ENCODE results near the gene CLIC2.

The CLIC2 gene

GRCh38 chrX:155263854-155264628 is 70.4 kb downstream of the CLIC2 start, which contains the start of gene RAB39B:
Gene RAB39B, minus strand, starts transcription at chrX:155264491. Its CDS starts 203 bp downstream, at chrX:155264288.
- DNase-seq (ENCODE audit: low spot score) (peak; percentile 73), FAIRE-seq (no peak)

- FAIRE-seq = no peak
- no peak for DNase-seq (ENCODE audit: low spot score)
Measured at GRCh38 chrX:155262970-155263754, 71.3 kb downstream of the CLIC2 start.

DNA sequence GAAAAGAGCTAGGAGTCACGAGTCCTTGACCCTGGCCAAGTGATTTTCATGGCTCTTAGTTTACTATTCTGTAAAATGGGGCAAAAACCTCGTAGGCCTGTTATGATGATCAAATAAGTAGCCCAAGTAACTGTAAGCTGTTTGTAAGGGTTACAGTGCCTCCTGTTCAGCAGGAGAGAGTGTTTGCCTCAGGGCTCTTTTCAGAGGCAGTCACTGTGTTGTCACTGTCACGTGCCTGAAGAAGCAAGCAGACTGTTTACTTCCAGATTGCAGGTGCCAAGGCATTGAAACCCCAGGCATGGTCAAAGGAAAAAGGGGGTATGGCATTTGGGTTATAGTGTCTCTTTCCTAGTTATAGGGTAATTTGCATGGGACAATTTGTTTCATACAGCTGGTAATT is 74.7 kb downstream of the CLIC2 start:
- FAIRE-seq = no peak

GRCh38 chrX:155251391-155251790 is 83.0 kb downstream of the CLIC2 start:
- DNase-seq (ENCODE audit: low spot score) (no peak), FAIRE-seq (no peak)

More for the DNA sequence above, 74.7 kb downstream of the CLIC2 start:
- DNase-seq (ENCODE audit: low spot score) = no peak

- FAIRE-seq = no peak
- DNase-seq (ENCODE audit: low spot score) = no peak
Measured at GRCh38 chrX:155247497-155247896, 86.9 kb downstream of the CLIC2 start.

DNA sequence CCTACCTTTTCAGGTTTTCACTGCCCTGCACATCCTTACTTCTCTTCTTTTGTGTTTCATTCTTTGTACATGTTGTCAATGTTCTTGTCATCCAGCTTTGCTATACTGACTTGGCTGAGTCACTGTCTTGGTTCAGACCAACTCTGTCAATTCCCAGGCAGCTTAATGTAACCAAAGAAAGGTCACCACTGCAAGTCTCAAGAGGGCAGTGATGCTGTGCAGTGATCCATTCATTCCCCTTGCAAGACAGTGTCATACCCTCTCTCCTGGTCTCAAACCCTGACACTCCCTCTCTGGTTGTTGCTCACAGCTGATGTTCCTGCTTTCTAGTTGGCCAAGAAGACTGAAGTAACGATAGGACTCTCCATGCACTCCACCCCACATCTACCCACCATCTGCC is 87.7 kb downstream of the CLIC2 start:
- no peak for FAIRE-seq
- no peak for DNase-seq (ENCODE audit: low spot score)

DNA sequence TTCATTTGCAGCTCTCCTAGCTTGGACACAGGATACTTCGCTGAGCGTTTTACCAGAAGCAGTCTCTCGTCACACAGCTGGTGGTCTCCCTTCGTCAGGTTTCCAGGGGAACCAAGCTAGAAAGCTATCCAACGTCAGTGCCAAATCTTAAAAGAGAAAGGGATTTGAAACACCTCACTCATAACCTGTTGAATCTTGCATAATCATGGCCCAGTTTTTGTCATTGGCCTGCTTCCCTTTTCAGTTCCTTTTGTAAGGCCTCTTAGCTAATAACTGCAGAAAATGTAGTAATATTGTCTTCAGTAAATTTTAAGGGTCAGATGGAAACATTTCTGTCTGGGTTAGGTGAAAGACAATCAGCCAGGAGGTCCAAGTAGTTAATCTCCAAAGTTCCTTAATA is 92.1 kb downstream of the CLIC2 start:
- DNase-seq (ENCODE audit: low spot score) (no peak), FAIRE-seq (no peak)

DNA sequence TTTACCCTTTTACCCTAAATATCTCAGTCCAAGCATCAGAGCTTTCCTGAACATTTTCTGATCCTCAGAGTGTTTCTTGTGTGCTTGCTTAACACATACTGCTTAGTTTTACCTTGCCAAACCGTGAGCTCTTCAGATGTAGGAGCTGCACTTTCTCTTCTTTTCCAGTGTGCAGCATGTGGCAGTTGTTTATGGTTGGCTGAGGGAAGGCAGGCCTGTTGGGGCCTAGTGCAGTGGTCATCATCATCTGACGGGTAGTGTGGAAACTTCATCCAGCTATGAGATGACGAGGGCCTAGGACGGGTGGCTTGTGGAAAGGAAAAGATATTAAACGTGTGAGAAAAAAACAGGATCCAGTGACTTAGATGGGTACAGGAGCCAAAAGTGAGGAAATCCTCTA is 96.7 kb downstream of the CLIC2 start:
- FAIRE-seq = no peak

DNA sequence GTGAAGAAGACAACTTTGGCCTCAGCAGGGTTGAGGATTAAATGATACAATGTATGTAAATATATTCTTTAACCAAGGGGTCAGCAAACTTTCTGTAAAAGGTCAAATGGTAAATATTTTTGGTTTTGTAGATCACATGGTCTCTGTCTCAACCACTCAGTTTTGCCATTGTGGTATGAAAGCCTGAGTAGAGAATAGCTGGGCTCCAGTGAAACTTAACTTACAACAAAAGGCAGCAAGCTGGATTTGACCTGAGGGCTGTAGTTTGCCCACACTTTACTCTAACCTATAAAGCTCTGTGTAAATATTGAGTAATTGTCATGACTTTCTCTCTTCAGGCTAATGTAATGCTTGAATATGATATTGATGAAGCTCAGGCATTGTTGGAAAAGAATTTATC is 98.5 kb downstream of the CLIC2 start:
- no peak for DNase-seq (ENCODE audit: low spot score)
- no peak for FAIRE-seq

More for the DNA sequence above, 96.7 kb downstream of the CLIC2 start:
- DNase-seq (ENCODE audit: low spot score) = no peak

- no peak for DNase-seq (ENCODE audit: low spot score)
- FAIRE-seq = no peak
Measured at GRCh38 chrX:155231163-155231562, 103.3 kb downstream of the CLIC2 start.
